ENCODE measurements around the gene AGO3. TPM values are rescaled to one million over a fixed set of nuclear protein-coding genes. Genes with fewer than 3 reads are reported as not detected.

AGO3 gene
- total and polyA plus RNA-seq, 10 of the 15 experiments (the other 5 are each of a cell fraction or from before 2014, with no cell fraction given): 3.9 to 35.2 (median 12.5) TPM

GRCh38 chr1:36088577-36089392, 157.9 kb downstream of the AGO3 start, which contains the start of gene ADPRS (continued):
- TF ChIP-seq ZBTB4 (CRISPR knock-in tag; IDR thresholded peaks at IDR 0.05) (no peak), SMARCA5 (IDR thresholded peaks at IDR 0.05) (peak; percentile 97), NKRF (conservative IDR thresholded peaks at IDR 0.05) (peak; percentile 98), TBL1XR1 (IDR thresholded peaks at IDR 0.05; ENCODE audit: low read depth, low read length) (peak; percentile 59; the same call in 1 of the 2 replicates), NFIC (IDR thresholded peaks at IDR 0.05; ENCODE audit: low read depth, low read length) (no peak), KDM1A (IDR thresholded peaks at IDR 0.05; ENCODE audit: borderline replicate concordance) (no peak), NRF1 (conservative IDR thresholded peaks at IDR 0.05; ENCODE audit: low read depth, low read length) (no peak), USF1 (IDR thresholded peaks at IDR 0.05; ENCODE audit: borderline replicate concordance, extremely low read length, insufficient read depth, low read depth, low read length) (no peak), CREM (IDR thresholded peaks at IDR 0.05; ENCODE audit: low read depth) (peak; percentile 95), ZNF207 (IDR thresholded peaks at IDR 0.05; ENCODE audit: borderline replicate concordance) (peak; percentile 97), WRNIP1 (IDR thresholded peaks at IDR 0.05; ENCODE audit: borderline replicate concordance, low read depth, low read length) (no peak), SMAD1 (IDR thresholded peaks at IDR 0.05; ENCODE audit: low read depth, partially characterized antibody) (no peak), RBBP5 (conservative IDR thresholded peaks at IDR 0.05) (0 out of 2 replicates have a peak, but pooled peaks have one; percentile 42), NR2C2 (IDR thresholded peaks at IDR 0.05; ENCODE audit: borderline replicate concordance, control insufficient read depth, insufficient read length, low read depth) (no peak), SIX5 (IDR thresholded peaks at IDR 0.05; ENCODE audit: low read depth, low read length, severe bottlenecking) (peak; percentile 50), MEF2B (IDR thresholded peaks at IDR 0.05; ENCODE audit: partially characterized antibody, poor library complexity, severe bottlenecking) (peak; percentile 78), SUZ12 (IDR thresholded peaks at IDR 0.05; ENCODE audit: unreplicated experiment) (no peak), CBX3 (IDR thresholded peaks at IDR 0.05; ENCODE audit: borderline replicate concordance, low read depth) (no peak), PAX5 (IDR thresholded peaks at IDR 0.05; ENCODE audit: borderline replicate concordance, low read depth, low read length) (no peak), ZNF274 (IDR thresholded peaks at IDR 0.05; ENCODE audit: insufficient read depth, insufficient read length) (no peak), MYB (IDR thresholded peaks at IDR 0.05; ENCODE audit: borderline replicate concordance, low read depth, low read length) (no peak), NR2C1 (IDR thresholded peaks at IDR 0.05) (peak; percentile 70), ETV6 (conservative IDR thresholded peaks at IDR 0.05 in 1 of 2, IDR thresholded peaks at IDR 0.05 in 1 of 2; ENCODE audit: borderline replicate concordance in 1 of 2, low read depth in 1 of 2) (peak in 1 of 2 experiments; percentile 87; a peak in 2 of 4 replicates), NFYA (IDR thresholded peaks at IDR 0.05; ENCODE audit: borderline replicate concordance, low read depth, low read length) (no peak)
